Occipital lobe (tissue), 2 donors: ENCODE measurements around the gene FAM13C. TPM values are rescaled to one million over a fixed set of nuclear protein-coding genes. Genes with fewer than 3 reads are reported as not detected.
"Not testable (repeated sequence)": the region's sequence is repeated elsewhere in the genome, so short reads cannot be mapped to it uniquely, and the experiment has no call there.

Experiments used
- DNase-seq: peaks from one replicate; lab custom pipeline; 2025; lab: John Stamatoyannopoulos, UW
- total RNA-seq: library from RNA; depleted of rRNA; stranded (reverse); fragments of >200 nt; gene quantifications from one replicate; pipeline ENCODE4 v1.2.3, GENCODE V29; 2014

Gene FAM13C
- total RNA-seq, 1 donor from 2014 or later: 24.3 TPM

- DNase-seq: no peak
Measured at GRCh38 chr10:59236064-59236697, 126.2 kb downstream of the FAM13C start.

- DNase-seq: no peak
Measured at GRCh38 chr10:59234816-59235429, 127.4 kb downstream of the FAM13C start.

- DNase-seq: no peak
Measured at GRCh38 chr10:59234194-59234593, 128.2 kb downstream of the FAM13C start.

DNA sequence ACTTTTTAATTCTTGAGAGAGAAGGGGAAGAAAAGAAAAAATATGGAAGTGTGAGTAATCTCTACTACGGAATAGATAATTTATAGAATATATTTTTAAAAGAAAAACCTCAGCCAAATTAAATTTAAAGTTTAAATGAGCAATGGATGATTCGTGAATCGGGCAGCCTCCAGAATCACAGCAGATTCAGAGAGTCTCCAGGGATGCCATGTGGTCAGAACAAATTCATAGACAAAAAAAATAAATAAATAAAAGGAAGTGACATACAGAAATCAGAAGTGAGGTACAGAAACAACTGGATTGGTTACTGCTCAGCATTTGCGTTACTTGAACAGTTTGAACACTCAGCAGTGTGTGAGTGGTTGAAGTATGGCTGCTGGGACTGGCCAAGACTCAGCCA, 132.9 kb downstream of the FAM13C start:
- DNase-seq: no peak

- DNase-seq: no peak
Measured at GRCh38 chr10:59227136-59227673, 135.1 kb downstream of the FAM13C start.

DNA sequence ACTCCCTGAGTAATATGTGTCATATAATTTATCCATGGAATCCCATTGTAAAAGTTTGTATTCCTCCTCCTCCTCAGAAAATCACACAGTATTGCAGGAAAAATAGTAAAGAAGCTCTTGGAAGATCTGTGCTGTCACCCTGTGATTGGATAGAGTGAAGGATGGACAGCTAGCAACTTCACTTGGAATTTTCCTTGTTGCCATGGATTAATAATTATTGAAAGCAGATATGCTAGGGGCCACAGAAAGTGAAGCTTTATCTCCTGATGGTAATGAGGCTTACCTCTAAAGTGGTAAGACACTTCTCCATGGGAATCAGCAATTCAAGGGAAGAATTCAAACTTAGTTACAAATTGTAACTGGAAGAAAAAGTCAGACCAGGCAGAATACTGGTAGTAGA, 137.1 kb downstream of the FAM13C start:
- no peak for DNase-seq

GRCh38 chr10:59223597-59223996, 138.8 kb downstream of the FAM13C start:
- DNase-seq: not testable (repeated sequence)

- no peak for DNase-seq
Measured at GRCh38 chr10:59222788-59223187, 139.6 kb downstream of the FAM13C start.

DNA sequence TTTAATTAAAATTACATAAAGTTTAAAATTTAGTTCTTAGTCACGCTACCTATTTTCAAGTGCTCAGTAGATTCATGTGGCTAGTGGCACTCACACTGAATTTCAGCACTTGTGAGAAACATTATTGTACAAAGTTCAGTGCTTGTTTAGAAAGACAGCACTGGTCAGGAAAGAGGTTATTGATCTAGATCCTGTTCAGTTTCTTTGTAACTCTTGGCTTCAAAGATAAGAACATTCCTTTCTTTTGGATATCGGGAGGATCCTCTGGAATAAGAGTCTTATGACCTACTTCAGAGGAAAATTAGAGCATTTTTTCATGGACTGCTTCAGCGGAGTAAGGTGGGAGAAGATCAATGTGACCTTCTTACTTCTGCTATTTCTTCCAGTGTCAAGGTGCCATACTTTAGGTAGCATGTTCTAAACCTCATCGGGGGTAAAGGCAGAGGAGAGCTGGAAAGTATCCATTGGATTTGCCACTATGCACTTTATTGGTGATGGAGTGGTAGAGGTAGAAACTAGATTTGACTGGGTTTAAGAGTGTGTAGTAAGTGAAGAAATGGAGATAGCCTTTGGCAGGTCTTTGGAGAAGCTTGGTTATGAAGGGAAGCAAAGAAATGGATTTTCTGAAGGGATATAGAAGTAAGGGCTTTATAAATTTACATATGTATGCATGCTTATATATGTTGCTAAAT, 146.0 kb downstream of the FAM13C start:
- no peak for DNase-seq

GRCh38 chr10:59214160-59214559, 148.2 kb downstream of the FAM13C start:
- no peak for DNase-seq

DNA sequence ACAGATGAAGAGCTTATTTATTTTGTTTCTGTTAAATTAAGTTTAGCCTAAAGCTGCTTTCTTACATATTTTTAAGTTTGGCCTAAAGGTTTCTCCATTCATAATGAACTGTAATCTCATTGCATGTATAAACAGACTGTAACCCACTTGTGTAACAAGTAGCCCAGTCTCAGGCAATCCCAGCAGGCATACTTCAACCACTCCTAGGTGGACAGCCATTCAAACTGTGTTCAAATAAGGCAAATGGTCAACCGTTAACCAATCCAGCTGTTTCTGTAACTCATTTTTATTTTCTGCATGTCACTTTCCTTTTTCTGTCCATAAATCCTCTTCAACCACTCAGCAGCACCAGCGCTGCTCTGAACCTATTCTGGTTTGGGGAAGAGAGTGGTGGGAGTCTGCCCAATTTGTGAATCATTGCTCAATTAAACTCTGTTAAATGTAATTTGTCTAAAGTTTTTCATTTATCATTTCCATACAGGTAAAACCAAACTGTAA, 150.0 kb downstream of the FAM13C start:
- no peak for DNase-seq

DNA sequence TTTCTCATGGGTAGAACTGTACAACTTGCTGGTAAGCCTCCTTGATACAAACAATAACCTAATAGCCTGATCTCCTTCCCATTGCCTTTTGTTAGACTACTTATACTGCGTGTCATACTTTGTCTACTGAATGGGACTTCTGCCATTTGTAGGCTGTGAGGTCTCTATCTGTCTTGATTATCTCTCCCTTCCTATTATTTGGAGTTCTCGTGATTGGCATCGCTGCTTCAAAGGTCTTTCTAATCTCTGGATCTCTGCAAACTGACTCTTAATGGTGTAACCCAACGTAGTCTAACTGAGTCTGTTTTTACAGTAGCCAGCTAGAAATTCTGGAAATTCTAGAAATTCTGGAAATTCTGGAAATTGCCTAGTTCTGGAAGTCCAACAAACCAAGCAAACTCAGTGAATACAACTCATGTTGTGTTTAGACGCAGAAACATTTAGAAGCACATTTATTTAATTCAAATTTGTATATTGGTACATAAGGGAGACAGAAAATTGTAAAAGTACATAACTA, 156.1 kb downstream of the FAM13C start:
- DNase-seq: no peak

Other genes starting within 250 kb of the FAM13C start
- gene PHYHIPL, start 185.9 kb downstream of the FAM13C start, total RNA-seq: 42.4 TPM